HEK293T (cell line): Measurements from ENCODE around the gene ZNF511.

Experiments used
- FOXK2 ChIP-seq: fragments of 450-650 bp; IDR thresholded peaks from 2 replicates; pipeline ENCODE4 v1.6.1; 2016; ENCODE audit warnings: mild to moderate bottlenecking
- FOXM1 ChIP-seq: fragments of 450-650 bp; IDR thresholded peaks from 2 replicates; pipeline ENCODE4 v1.6.1; 2017; ENCODE audit warnings: mild to moderate bottlenecking, borderline replicate concordance

DNA sequence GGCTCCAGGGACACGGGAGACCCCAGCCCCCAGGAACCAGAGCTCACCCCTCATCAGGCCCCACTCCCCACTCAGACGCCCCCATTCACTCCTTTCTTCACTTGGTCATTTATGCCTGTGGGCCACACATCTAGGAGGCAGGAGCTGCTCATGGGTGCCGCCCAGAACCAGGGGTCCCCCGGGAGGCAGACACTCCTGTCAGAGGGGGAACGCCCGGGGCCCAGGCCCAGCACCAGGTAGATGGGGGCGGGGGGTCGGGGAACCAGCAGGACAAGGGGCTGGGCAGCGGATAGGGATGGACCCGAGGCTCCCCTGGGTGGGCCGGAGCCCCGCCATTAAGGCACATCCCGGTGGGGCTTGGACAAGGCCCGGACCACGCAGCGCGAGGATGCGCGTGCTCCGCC is 16.1 kb downstream of the ZNF511 start:
- no peak for TF ChIP-seq FOXK2
- no peak for TF ChIP-seq FOXM1
